CD14-positive monocyte (primary cell): ENCODE results near the gene GPX3. TPM values are rescaled to one million over a fixed set of nuclear protein-coding genes. Genes with fewer than 3 reads are reported as not detected.
A peak's percentile ranks its signal among the peaks of the same experiment; 100 is the strongest.

ENCODE experiments used
- DNase-seq, 3 donors: peaks; one replicate each; pipeline ENCODE4 v3.0.0-alpha.2; 2011 to 2022
- H2AFZ ChIP-seq: 2 replicates; pipeline ENCODE4 v1.6.0; 2012; ENCODE audit warnings: mild to moderate bottlenecking, low read depth, low read length, inconsistent platforms; ENCODE audit not compliant: insufficient read depth, poor library complexity, severe bottlenecking
- H3K27ac ChIP-seq, 2 donors: 1 replicate in 1 of 2; 2 replicates in 1 of 2; pipeline ENCODE4 v1.5.1; 2012 to 2013; ENCODE audit warnings: low read length in 2 of 2, control low read depth in 1 of 2, inconsistent platforms in 1 of 2, low read depth in 1 of 2, mild to moderate bottlenecking in 1 of 2
- H3K27me3 ChIP-seq, 2 donors: one replicate each; pipeline versions ENCODE4 v1.6.0 to v1.6.1; 2011 to 2013; ENCODE audit warnings: low read length in 2 of 2; ENCODE audit not compliant: control insufficient read depth in 2 of 2, insufficient read depth in 2 of 2
- H3K36me3 ChIP-seq, 2 donors: replicated peaks in 1 of 2; 1 replicate in 1 of 2; 2 replicates in 1 of 2; pipeline versions ENCODE4 v1.5.1 to v1.6.1; 2012 to 2013; ENCODE audit warnings: low read length in 2 of 2, control low read depth in 1 of 2, inconsistent platforms in 1 of 2, mild to moderate bottlenecking in 1 of 2; ENCODE audit not compliant: insufficient read depth in 2 of 2, control insufficient read depth in 1 of 2
- H3K4me1 ChIP-seq, 2 donors: 1 replicate in 1 of 2; 2 replicates in 1 of 2; pipeline versions ENCODE4 v1.5.1 to v1.6.1; 2012 to 2013; ENCODE audit warnings: low read length in 2 of 2, control low read depth in 1 of 2, inconsistent platforms in 1 of 2, mild to moderate bottlenecking in 1 of 2, moderate library complexity in 1 of 2; ENCODE audit not compliant: insufficient read depth in 2 of 2, control insufficient read depth in 1 of 2
- H3K4me2 ChIP-seq: replicated peaks from 2 replicates; pipeline ENCODE3; 2012; ENCODE audit warnings: low read length, moderate library complexity, mild to moderate bottlenecking; ENCODE audit not compliant: poor library complexity, severe bottlenecking; ENCODE audit errors: extremely low read depth
- H3K4me3 ChIP-seq, 3 experiments: fragments of 200-600 bp in 1 of 3; sonication (generic) in 1 of 3; replicated peaks in 1 of 3; 1 replicate in 2 of 3; 2 replicates in 1 of 3; pipeline ENCODE4 v1.5.1; 2011 to 2013; ENCODE audit warnings: low read length in 3 of 3, mild to moderate bottlenecking in 3 of 3, control low read depth in 2 of 3, low read depth in 2 of 3, inconsistent platforms in 1 of 3, moderate library complexity in 1 of 3
- H3K79me2 ChIP-seq: 2 replicates; pipeline ENCODE4 v1.6.0; 2012; ENCODE audit warnings: mild to moderate bottlenecking, control low read depth, inconsistent platforms, low read length, moderate library complexity; ENCODE audit not compliant: insufficient read depth
- H3K9ac ChIP-seq: 2 replicates; pipeline ENCODE4 v1.6.0; 2017; ENCODE audit warnings: low read length, mild to moderate bottlenecking; ENCODE audit not compliant: insufficient read depth, poor library complexity, severe bottlenecking
- H3K9me3 ChIP-seq, 2 donors: replicated peaks in 1 of 2; 1 replicate in 1 of 2; 2 replicates in 1 of 2; pipeline versions ENCODE4 v1.5.1 to v1.6.1; 2012 to 2013; ENCODE audit warnings: low read length in 2 of 2, control low read depth in 1 of 2; ENCODE audit not compliant: control insufficient read depth in 1 of 2, insufficient read depth in 1 of 2
- H4K20me1 ChIP-seq: 2 replicates; pipeline ENCODE4 v1.6.0; 2012; ENCODE audit warnings: mild to moderate bottlenecking, low read length, control low read depth, moderate library complexity; ENCODE audit not compliant: insufficient read depth
- H3K27ac Mint-ChIP-seq, 7 donors: one replicate each; pipeline ENCODE4 v1.8.0; 2020; ENCODE audit warnings: mild to moderate bottlenecking in 7 of 7, mixed read lengths in 7 of 7, moderate library complexity in 6 of 7, inconsistent platforms in 2 of 7
- H3K27me3 Mint-ChIP-seq, 3 donors: one replicate each; pipeline ENCODE4 v1.8.0; 2021 to 2022; ENCODE audit warnings: low read depth in 3 of 3, mild to moderate bottlenecking in 3 of 3, mixed read lengths in 3 of 3, moderate library complexity in 3 of 3, inconsistent platforms in 1 of 3
- H3K36me3 Mint-ChIP-seq, 2 donors: one replicate each; pipeline ENCODE4 v1.8.0; 2020; ENCODE audit warnings: mixed read lengths in 2 of 2, inconsistent platforms in 1 of 2, mild to moderate bottlenecking in 1 of 2
- H3K4me1 Mint-ChIP-seq: one replicate; pipeline ENCODE4 v1.8.0; 2020; ENCODE audit warnings: mild to moderate bottlenecking, mixed read lengths
- H3K4me3 Mint-ChIP-seq, 2 donors: one replicate each; pipeline ENCODE4 v1.8.0; 2020; ENCODE audit warnings: mild to moderate bottlenecking in 2 of 2, mixed read lengths in 2 of 2, moderate library complexity in 1 of 2
- H3K9me3 Mint-ChIP-seq, 7 donors: one replicate each; pipeline ENCODE4 v1.8.0; 2020 to 2022; ENCODE audit warnings: mixed read lengths in 7 of 7, mild to moderate bottlenecking in 6 of 7, moderate library complexity in 6 of 7, inconsistent platforms in 2 of 7
- CTCF ChIP-seq: fragments of 200-600 bp; IDR thresholded peaks from one replicate; pipeline ENCODE4 v1.8.0; 2022; ENCODE audit warnings: antibody characterized with exemption, mild to moderate bottlenecking
- WGBS: methylation state at CpG from one replicate; pipeline ENCODE4 v1.1.5; 2013; ENCODE audit warnings: missing lambda C conversion rate; ENCODE audit not compliant: insufficient coverage; 5-methylcytosine and 5-hydroxymethylcytosine counted together
- intact Hi-C, 2 donors: fragments of 100-400 bp; cut with micrococcal nuclease; formaldehyde crosslinking; loops; one replicate each; pipeline versions ENCODE4 v1.15.0 to v1.15.1; 2023
- polyA plus RNA-seq, 3 donors: library from polyadenylated mRNA; depleted of rRNA in 1 of 3; unstranded in 2 of 3; stranded (reverse) in 1 of 3; fragments of 300-500 nt in 2 of 3; fragments of >200 nt in 1 of 3; fragmentation: Illumina TruSeq in 2 of 3; gene quantifications; 1 replicate in 2 of 3; 2 replicates in 1 of 3; pipeline ENCODE4 v1.2.3, GENCODE V29; 2012 to 2021

GPX3 gene
- polyA plus RNA-seq, 3 donors: 3.5 to 12.7 (median 3.8) TPM

GRCh38 chr5:151018846-151019245 lies 1.5 kb upstream of the GPX3 start:
- TF ChIP-seq CTCF: no peak
- Histone ChIP-seq H4K20me1 (peaks cover 19% of the 10 kb centered on the region), H3K9ac (no peak overlapping the region), H3K27me3 (no peaks in the 10 kb centered on the region), H3K4me3 (no peak overlapping the region), H3K36me3 (no peaks in the 10 kb centered on the region), H3K27ac (no peak overlapping the region), H3K4me1 (peaks cover 47 to 50% of the 10 kb centered on the region in 2 donors), H3K79me2 (no peaks in the 10 kb centered on the region), H3K4me2 (no peak overlapping the region), H3K9me3 (no peaks in the 10 kb centered on the region), H2AFZ (no peak overlapping the region)
- Mint-ChIP-seq H3K27me3 (peaks cover 1 to 9% (median 6%) of the 10 kb centered on the region in 3 donors), H3K27ac (peak overlapping the region in 1 of 7 donors; percentile 8), H3K9me3 (no peaks in the 10 kb centered on the region), H3K4me3 (no peak overlapping the region), H3K36me3 (peaks cover 11 to 13% of the 10 kb centered on the region in 2 donors), H3K4me1 (peaks cover 50% of the 10 kb centered on the region)
- intact Hi-C loops: no loop called here
- whole genome bisulfite sequencing: no CpG with 5 or more reads among the region's 2 CpGs
- DNase-seq: no peak

- peaks cover 11 to 16% of the 10 kb centered on the region in 2 donors for H3K36me3 Mint-ChIP-seq
- Histone ChIP-seq H2AFZ (no peak overlapping the region), H3K4me2 (no peak overlapping the region), H3K27me3 (no peaks in the 10 kb centered on the region), H3K36me3 (no peaks in the 10 kb centered on the region), H3K79me2 (no peaks in the 10 kb centered on the region), H3K9me3 (no peaks in the 10 kb centered on the region), H3K4me1 (peaks cover 52 to 55% of the 10 kb centered on the region in 2 donors), H3K9ac (no peak overlapping the region), H3K4me3 (no peak overlapping the region), H3K27ac (no peak overlapping the region), H4K20me1 (peaks cover 24% of the 10 kb centered on the region)
- no peak overlapping the region for H3K4me3 Mint-ChIP-seq
- no peak for DNase-seq
- peaks cover 55% of the 10 kb centered on the region for H3K4me1 Mint-ChIP-seq
- peaks cover 4 to 9% (median 6%) of the 10 kb centered on the region in 3 donors for H3K27me3 Mint-ChIP-seq
- no peak for TF ChIP-seq CTCF
- H3K9me3 Mint-ChIP-seq: no peaks in the 10 kb centered on the region
- 100% methylated on average over 1 of the region's 2 CpGs for WGBS
- peak overlapping the region in 3 of 7 donors; percentile 53 to 63 (median 56) for H3K27ac Mint-ChIP-seq
- intact Hi-C loops: no loop called here
Measured at GRCh38 chr5:151019331-151019730, 1.1 kb upstream of the GPX3 start.
